Measurements from ENCODE around the gene UBE2E1. TPM values are rescaled to one million over a fixed set of nuclear protein-coding genes. Genes with fewer than 3 reads are reported as not detected.

The UBE2E1 gene
- total and polyA plus RNA-seq, 2 donors (not counting 1 experiment from before 2014, with no cell fraction given): 46.7 to 63.7 TPM

- H3K27ac Mint-ChIP-seq: peak overlapping the region; percentile 98
- H3K9me3 ChIP-seq (ENCODE audit: control extremely low read depth in 1 of 3, control insufficient read depth in 2 of 3, insufficient read depth in 1 of 3, low read length in 2 of 3): no peaks in the 10 kb centered on the region
- no peaks in the 10 kb centered on the region for H3K27me3 Mint-ChIP-seq
- peaks cover 39 to 45% of the 10 kb centered on the region in 2 donors for H3K4me1 ChIP-seq (ENCODE audit: control insufficient read depth in 2 of 2, insufficient read depth in 2 of 2, low read length in 2 of 2)
- no peaks in the 10 kb centered on the region for H3K27me3 ChIP-seq (replicated peaks in 1 of 4; ENCODE audit: control extremely low read depth in 1 of 4, control insufficient read depth in 3 of 4, insufficient read depth in 4 of 4, low read length in 3 of 4)
- peaks cover 30% of the 10 kb centered on the region for H3K79me2 ChIP-seq (ENCODE audit: control insufficient read depth, insufficient read depth, low read length)
- H3K27ac ChIP-seq (ENCODE audit: low read length in 2 of 2): peak overlapping the region; percentile 54 to 88
- H3K9ac ChIP-seq (ENCODE audit: low read length): peak overlapping the region; percentile 86
- no peaks in the 10 kb centered on the region for H4K20me1 ChIP-seq (ENCODE audit: control insufficient read depth, insufficient read depth, low read length, poor library complexity, severe bottlenecking)
- intact Hi-C loops (cut with micrococcal nuclease): loop anchor here (1.0 to 10.0 kb wide), 4 partner anchors 110 to 1858 kb away; partner anchors contain the start of genes NKIRAS1, TOP2B and UBE2E2
- H3K9me3 Mint-ChIP-seq (ENCODE audit: insufficient read depth): no peaks in the 10 kb centered on the region
- H3K36me3 ChIP-seq (replicated peaks in 1 of 2; ENCODE audit: control extremely low read depth in 1 of 2, control insufficient read depth in 1 of 2, extremely low read depth in 1 of 2, insufficient read depth in 2 of 2, low read length in 1 of 2): no peaks in the 10 kb centered on the region
- TF ChIP-seq CTCF (IDR thresholded peaks at IDR 0.05) (no peak), EZH2 (IDR thresholded peaks at IDR 0.05; ENCODE audit: borderline replicate concordance, insufficient read depth, low read depth, low read length, poor library complexity, severe bottlenecking) (no peak)
- peaks cover 50% of the 10 kb centered on the region for H3K4me1 Mint-ChIP-seq
- DNase-seq (peak; percentile 58), ATAC-seq (ENCODE audit: low read depth) (no peak)
- peak overlapping the region; percentile 82 for H2AFZ ChIP-seq (ENCODE audit: insufficient read depth, low read depth, low read length, poor library complexity, severe bottlenecking)
- peak overlapping the region in 4 of 5 experiments; percentile 57 to 88 (median 70) for H3K4me3 ChIP-seq (ENCODE audit: control extremely low read depth in 1 of 5, extremely low read depth in 1 of 5, insufficient read depth in 1 of 5, low read depth in 2 of 5, low read length in 4 of 5)
- ChIA-PET CTCF (interaction anchor here (1.5 to 2.4 kb wide), 2 partner anchors 22 to 82 kb away, joined by 5 to 8 read pairs; no protein-coding TSS in a partner anchor), POLR2A (interaction anchor here (0.6 to 1.0 kb wide), 5 partner anchors 24 to 547 kb away, joined by 3 to 11 read pairs (median 4); no protein-coding TSS in a partner anchor)
- 0% methylated on average over 60 of the region's 71 CpGs for WGBS (ENCODE audit: insufficient coverage)
- H3K4me3 Mint-ChIP-seq: peak overlapping the region; percentile 96
- peak overlapping the region; percentile 99 for H3K4me2 ChIP-seq (replicated peaks; ENCODE audit: low read depth, low read length, poor library complexity, severe bottlenecking)
Observed at GRCh38 chr3:23806534-23807423, 1.0 kb downstream of the UBE2E1 start.

Measured in B cell (primary cell).